HG03095 (cell line): Measurements from ENCODE around the gene PRLH.
"Not testable (repeated sequence)": the region's sequence is repeated elsewhere in the genome, so short reads cannot be mapped to it uniquely, and the experiment has no call there.

Source experiments
- ATAC-seq: cut with Tn5 transposase; IDR thresholded peaks from one replicate; pipeline ENCODE4 v1.9.1; 2021; ENCODE audit warnings: moderate library complexity; ENCODE audit not compliant: unreplicated experiment

PRLH gene

GRCh38 chr2:237581326-237581725 lies 15.0 kb downstream of the PRLH start:
- no peak for ATAC-seq

GRCh38 chr2:237581751-237582746 lies 15.7 kb downstream of the PRLH start:
- ATAC-seq: no peak

- no peak for ATAC-seq
Observed at GRCh38 chr2:237583385-237584295, 17.3 kb downstream of the PRLH start.

- no peak for ATAC-seq
Observed at GRCh38 chr2:237585590-237586221, 19.3 kb downstream of the PRLH start.

GRCh38 chr2:237588044-237588696 lies 21.8 kb downstream of the PRLH start:
- ATAC-seq: no peak

- ATAC-seq: no peak
Observed at GRCh38 chr2:237590272-237591140, 24.1 kb downstream of the PRLH start, which contains the start of gene RAB17. Gene RAB17 (minus strand): TSS chr2:237590734. CDS start chr2:237586154, 4,580 bp downstream.

- no peak for ATAC-seq
Observed at GRCh38 chr2:237591141-237591881, 24.9 kb downstream of the PRLH start.

- no peak for ATAC-seq
Observed at GRCh38 chr2:237592425-237592980, 26.1 kb downstream of the PRLH start.

- ATAC-seq: no peak
Observed at GRCh38 chr2:237593036-237593435, 26.7 kb downstream of the PRLH start.

GRCh38 chr2:237593596-237594320 lies 27.4 kb downstream of the PRLH start:
- ATAC-seq: no peak

GRCh38 chr2:237594514-237594871 lies 28.1 kb downstream of the PRLH start:
- no peak for ATAC-seq

- not testable (repeated sequence) for ATAC-seq
Observed at GRCh38 chr2:237595829-237596519, 29.6 kb downstream of the PRLH start.

- ATAC-seq: no peak
Observed at GRCh38 chr2:237596520-237597195, 30.3 kb downstream of the PRLH start.

- ATAC-seq: no peak
Observed at GRCh38 chr2:237597196-237598145, 31.1 kb downstream of the PRLH start.

- no peak for ATAC-seq
Observed at GRCh38 chr2:237598468-237599208, 32.3 kb downstream of the PRLH start.
